ENCODE results near the gene CDK5RAP2.

CDK5RAP2 gene

GRCh38 chr9:120587328-120587727 is 7.4 kb upstream of the CDK5RAP2 start:
- Histone ChIP-seq H3K27me3 (ENCODE audit: control insufficient read depth, insufficient read depth, low read length) (no peaks in the 10 kb centered on the region), H3K4me1 (ENCODE audit: control insufficient read depth, insufficient read depth, low read length) (no peaks in the 10 kb centered on the region), H3K36me3 (ENCODE audit: control insufficient read depth, insufficient read depth, low read length) (no peaks in the 10 kb centered on the region), H3K27ac (ENCODE audit: low read depth, low read length) (no peak overlapping the region), H3K9me3 (ENCODE audit: control insufficient read depth, insufficient read depth, low read depth, low read length) (no peaks in the 10 kb centered on the region), H3K9ac (ENCODE audit: low read length) (no peak overlapping the region), H3K4me3 (ENCODE audit: low read depth, low read length) (no peak overlapping the region)

GRCh38 chr9:120583958-120584369 is 4.0 kb upstream of the CDK5RAP2 start:
- Histone ChIP-seq H3K9me3 (ENCODE audit: control insufficient read depth, insufficient read depth, low read depth, low read length) (no peaks in the 10 kb centered on the region), H3K36me3 (ENCODE audit: control insufficient read depth, insufficient read depth, low read length) (no peaks in the 10 kb centered on the region), H3K27me3 (ENCODE audit: control insufficient read depth, insufficient read depth, low read length) (no peaks in the 10 kb centered on the region), H3K27ac (ENCODE audit: low read depth, low read length) (no peak overlapping the region), H3K4me3 (ENCODE audit: low read depth, low read length) (no peak overlapping the region), H3K4me1 (ENCODE audit: control insufficient read depth, insufficient read depth, low read length) (no peaks in the 10 kb centered on the region), H3K9ac (ENCODE audit: low read length) (no peak overlapping the region)

GRCh38 chr9:120579139-120580050 is 572 bp downstream of the CDK5RAP2 start:
- Histone ChIP-seq H3K4me1 (ENCODE audit: control insufficient read depth, insufficient read depth, low read length) (no peaks in the 10 kb centered on the region), H3K36me3 (ENCODE audit: control insufficient read depth, insufficient read depth, low read length) (0 out of 2 replicates have a peak, but pooled peaks cover 2% of the 10 kb centered on the region), H3K9ac (ENCODE audit: low read length) (peak overlapping the region; percentile 80), H3K4me3 (ENCODE audit: low read depth, low read length) (peak overlapping the region; percentile 92), H3K27me3 (ENCODE audit: control insufficient read depth, insufficient read depth, low read length) (no peaks in the 10 kb centered on the region), H3K9me3 (ENCODE audit: control insufficient read depth, insufficient read depth, low read depth, low read length) (no peaks in the 10 kb centered on the region), H3K27ac (ENCODE audit: low read depth, low read length) (peak overlapping the region; percentile 41)

GRCh38 chr9:120574473-120574872 is 5.5 kb downstream of the CDK5RAP2 start:
- H3K27ac ChIP-seq (ENCODE audit: low read depth, low read length), result no peak overlapping the region
- no peaks in the 10 kb centered on the region for H3K4me1 ChIP-seq (ENCODE audit: control insufficient read depth, insufficient read depth, low read length)
- H3K9ac ChIP-seq (ENCODE audit: low read length), result no peak overlapping the region
- no peaks in the 10 kb centered on the region for H3K9me3 ChIP-seq (ENCODE audit: control insufficient read depth, insufficient read depth, low read depth, low read length)
- H3K4me3 ChIP-seq (ENCODE audit: low read depth, low read length), result no peak overlapping the region
- peaks cover 31% of the 10 kb centered on the region for H3K36me3 ChIP-seq (ENCODE audit: control insufficient read depth, insufficient read depth, low read length)
- no peaks in the 10 kb centered on the region for H3K27me3 ChIP-seq (ENCODE audit: control insufficient read depth, insufficient read depth, low read length)

GRCh38 chr9:120572472-120572871 is 7.5 kb downstream of the CDK5RAP2 start:
- H3K36me3 ChIP-seq (ENCODE audit: control insufficient read depth, insufficient read depth, low read length), result peaks cover 51% of the 10 kb centered on the region

GRCh38 chr9:120571443-120572257 is 8.3 kb downstream of the CDK5RAP2 start:
- H3K9ac ChIP-seq (ENCODE audit: low read length), result no peak overlapping the region
- H3K27ac ChIP-seq (ENCODE audit: low read depth, low read length), result no peak overlapping the region
- no peaks in the 10 kb centered on the region for H3K9me3 ChIP-seq (ENCODE audit: control insufficient read depth, insufficient read depth, low read depth, low read length)
- H3K4me3 ChIP-seq (ENCODE audit: low read depth, low read length), result no peak overlapping the region
- peaks cover 59% of the 10 kb centered on the region for H3K36me3 ChIP-seq (ENCODE audit: control insufficient read depth, insufficient read depth, low read length)
- H3K4me1 ChIP-seq (ENCODE audit: control insufficient read depth, insufficient read depth, low read length), result no peaks in the 10 kb centered on the region
- H3K27me3 ChIP-seq (ENCODE audit: control insufficient read depth, insufficient read depth, low read length), result no peaks in the 10 kb centered on the region

More at GRCh38 chr9:120572472-120572871, 7.5 kb downstream of the CDK5RAP2 start:
- no peak overlapping the region for H3K9ac ChIP-seq (ENCODE audit: low read length)
- no peaks in the 10 kb centered on the region for H3K27me3 ChIP-seq (ENCODE audit: control insufficient read depth, insufficient read depth, low read length)
- no peaks in the 10 kb centered on the region for H3K4me1 ChIP-seq (ENCODE audit: control insufficient read depth, insufficient read depth, low read length)
- no peaks in the 10 kb centered on the region for H3K9me3 ChIP-seq (ENCODE audit: control insufficient read depth, insufficient read depth, low read depth, low read length)
- H3K27ac ChIP-seq (ENCODE audit: low read depth, low read length), result no peak overlapping the region
- no peak overlapping the region for H3K4me3 ChIP-seq (ENCODE audit: low read depth, low read length)

GRCh38 chr9:120570296-120570695 is 9.7 kb downstream of the CDK5RAP2 start:
- Histone ChIP-seq H3K4me1 (ENCODE audit: control insufficient read depth, insufficient read depth, low read length) (no peaks in the 10 kb centered on the region), H3K4me3 (ENCODE audit: low read depth, low read length) (no peak overlapping the region), H3K9me3 (ENCODE audit: control insufficient read depth, insufficient read depth, low read depth, low read length) (no peaks in the 10 kb centered on the region), H3K9ac (ENCODE audit: low read length) (no peak overlapping the region), H3K36me3 (ENCODE audit: control insufficient read depth, insufficient read depth, low read length) (peaks cover 71% of the 10 kb centered on the region), H3K27ac (ENCODE audit: low read depth, low read length) (no peak overlapping the region), H3K27me3 (ENCODE audit: control insufficient read depth, insufficient read depth, low read length) (no peaks in the 10 kb centered on the region)

GRCh38 chr9:120569556-120569955 is 10.4 kb downstream of the CDK5RAP2 start:
- Histone ChIP-seq H3K27ac (ENCODE audit: low read depth, low read length) (no peak overlapping the region), H3K4me3 (ENCODE audit: low read depth, low read length) (no peak overlapping the region), H3K9ac (ENCODE audit: low read length) (no peak overlapping the region), H3K4me1 (ENCODE audit: control insufficient read depth, insufficient read depth, low read length) (no peaks in the 10 kb centered on the region), H3K27me3 (ENCODE audit: control insufficient read depth, insufficient read depth, low read length) (no peaks in the 10 kb centered on the region), H3K9me3 (ENCODE audit: control insufficient read depth, insufficient read depth, low read depth, low read length) (no peaks in the 10 kb centered on the region), H3K36me3 (ENCODE audit: control insufficient read depth, insufficient read depth, low read length) (peaks cover 77% of the 10 kb centered on the region)

- no peaks in the 10 kb centered on the region for H3K4me1 ChIP-seq (ENCODE audit: control insufficient read depth, insufficient read depth, low read length)
- peaks cover 80% of the 10 kb centered on the region for H3K36me3 ChIP-seq (ENCODE audit: control insufficient read depth, insufficient read depth, low read length)
- no peak overlapping the region for H3K27ac ChIP-seq (ENCODE audit: low read depth, low read length)
- no peaks in the 10 kb centered on the region for H3K9me3 ChIP-seq (ENCODE audit: control insufficient read depth, insufficient read depth, low read depth, low read length)
- H3K27me3 ChIP-seq (ENCODE audit: control insufficient read depth, insufficient read depth, low read length), result no peaks in the 10 kb centered on the region
- H3K9ac ChIP-seq (ENCODE audit: low read length), result no peak overlapping the region
- no peak overlapping the region for H3K4me3 ChIP-seq (ENCODE audit: low read depth, low read length)
Measured at GRCh38 chr9:120568816-120569215, 11.2 kb downstream of the CDK5RAP2 start.

- Histone ChIP-seq H3K4me1 (ENCODE audit: control insufficient read depth, insufficient read depth, low read length) (no peaks in the 10 kb centered on the region), H3K4me3 (ENCODE audit: low read depth, low read length) (no peak overlapping the region), H3K9ac (ENCODE audit: low read length) (no peak overlapping the region), H3K36me3 (ENCODE audit: control insufficient read depth, insufficient read depth, low read length) (peaks cover 90% of the 10 kb centered on the region), H3K27ac (ENCODE audit: low read depth, low read length) (no peak overlapping the region), H3K9me3 (ENCODE audit: control insufficient read depth, insufficient read depth, low read depth, low read length) (no peaks in the 10 kb centered on the region), H3K27me3 (ENCODE audit: control insufficient read depth, insufficient read depth, low read length) (no peaks in the 10 kb centered on the region)
Measured at GRCh38 chr9:120567874-120568273, 12.1 kb downstream of the CDK5RAP2 start.

GRCh38 chr9:120567081-120567480 is 12.9 kb downstream of the CDK5RAP2 start:
- Histone ChIP-seq H3K36me3 (ENCODE audit: control insufficient read depth, insufficient read depth, low read length) (peaks cover 90% of the 10 kb centered on the region), H3K9ac (ENCODE audit: low read length) (no peak overlapping the region), H3K4me3 (ENCODE audit: low read depth, low read length) (no peak overlapping the region), H3K27ac (ENCODE audit: low read depth, low read length) (no peak overlapping the region), H3K9me3 (ENCODE audit: control insufficient read depth, insufficient read depth, low read depth, low read length) (no peaks in the 10 kb centered on the region), H3K4me1 (ENCODE audit: control insufficient read depth, insufficient read depth, low read length) (no peaks in the 10 kb centered on the region), H3K27me3 (ENCODE audit: control insufficient read depth, insufficient read depth, low read length) (no peaks in the 10 kb centered on the region)

Measured in HUES6 (cell line).